GM12878 (cell line): ENCODE measurements around the gene SLC2A1. TPM values are rescaled to one million over a fixed set of nuclear protein-coding genes. Genes with fewer than 3 reads are reported as not detected.

Experiments
- CBX5 ChIP-seq: sonication (generic); IDR thresholded peaks from 2 replicates; pipeline ENCODE4 v1.6.1; 2016; ENCODE audit warnings: low read depth, moderate library complexity, mild to moderate bottlenecking, inconsistent platforms
- EP300 ChIP-seq, 2 experiments: fragments of 150-350 bp in 1 of 2; IDR thresholded peaks; 2 replicates each; pipeline ENCODE4 v1.6.1; 2011 to 2012; ENCODE audit warnings: low read depth in 2 of 2, low read length in 2 of 2, borderline replicate concordance in 1 of 2, improper control_type of control experiment in 1 of 2, inconsistent platforms in 1 of 2; ENCODE audit not compliant: control insufficient read depth in 1 of 2
- FOS ChIP-seq: IDR thresholded peaks from 3 replicates; pipeline ENCODE4 v1.6.1; 2011; ENCODE audit warnings: borderline replicate concordance; ENCODE audit not compliant: insufficient read length; ENCODE audit errors: extremely low read depth
- GABPA ChIP-seq: IDR thresholded peaks from 2 replicates; pipeline ENCODE4 v1.6.1; 2014; ENCODE audit warnings: antibody characterized with exemption, low read depth, mild to moderate bottlenecking, inconsistent platforms
- MTA2 ChIP-seq: fragments of 450-650 bp; IDR thresholded peaks from 2 replicates; pipeline ENCODE4 v1.6.1; 2016; ENCODE audit warnings: low read depth, mild to moderate bottlenecking, moderate library complexity
- NBN ChIP-seq: fragments of 450-650 bp; IDR thresholded peaks from 2 replicates; pipeline ENCODE4 v1.6.1; 2016
- PAX5 ChIP-seq: IDR thresholded peaks from 2 replicates; pipeline ENCODE4 v1.6.1; 2011; ENCODE audit warnings: low read depth, low read length, borderline replicate concordance
- PKNOX1 ChIP-seq: fragments of 450-650 bp; IDR thresholded peaks from 2 replicates; pipeline ENCODE4 v1.6.1; 2016; ENCODE audit warnings: mild to moderate bottlenecking
- RUNX3 ChIP-seq: IDR thresholded peaks from 2 replicates; pipeline ENCODE4 v1.6.1; 2012; ENCODE audit warnings: low read length, inconsistent platforms
- SIX5 ChIP-seq: IDR thresholded peaks from 2 replicates; pipeline ENCODE4 v1.6.1; 2011; ENCODE audit warnings: mild to moderate bottlenecking, low read depth, low read length, moderate library complexity; ENCODE audit not compliant: severe bottlenecking
- SKIL ChIP-seq: fragments of 450-650 bp; IDR thresholded peaks from 2 replicates; pipeline ENCODE4 v1.6.1; 2017; ENCODE audit warnings: mild to moderate bottlenecking, low read depth, inconsistent platforms; ENCODE audit not compliant: poor library complexity, severe bottlenecking
- SMARCA5 ChIP-seq: fragments of 450-650 bp; IDR thresholded peaks from 2 replicates; pipeline ENCODE4 v1.6.1; 2017; ENCODE audit warnings: mild to moderate bottlenecking
- SUPT20H ChIP-seq: IDR thresholded peaks from 2 replicates; pipeline ENCODE4 v1.6.1; 2011; ENCODE audit warnings: low read depth, mild to moderate bottlenecking, low read length, moderate library complexity, borderline replicate concordance; ENCODE audit not compliant: control insufficient read depth
- WRNIP1 ChIP-seq: IDR thresholded peaks from 2 replicates; pipeline ENCODE4 v1.6.1; 2011; ENCODE audit warnings: low read depth, low read length, improper control_type of control experiment, borderline replicate concordance
- polyA plus RNA-seq, 11 experiments: library from polyadenylated mRNA; depleted of rRNA in 4 of 11; unstranded in 6 of 11; stranded (reverse) in 5 of 11; fragments of >200 nt; fragmentation: Nextera tagmentation in 4 of 11; fragmentation: Illumina TruSeq in 1 of 11; extraction: Ambion mirVana in 4 of 11; extraction: Trizol in 1 of 11; gene quantifications; 1 replicate in 1 of 11; 2 replicates in 10 of 11; pipeline versions ENCODE4 v1.2.1 to v1.2.3, GENCODE V29; 2011 to 2016; ENCODE audit warnings: inconsistent platforms in 2 of 11, missing spikeins in 2 of 11, low read depth in 1 of 11
- total RNA-seq, 4 experiments: library from RNA; depleted of rRNA in 3 of 4; stranded (reverse); fragments of >200 nt in 3 of 4; fragmentation: Illumina TruSeq in 1 of 4; extraction: Trizol in 1 of 4; gene quantifications; 2 replicates each; pipeline versions ENCODE4 v1.2.1 to v1.2.3, GENCODE V29; 2013 to 2021
- TF ChIP-seq, protein P1 (sequence below): fragments of 450-650 bp; IDR thresholded peaks from 2 replicates; pipeline ENCODE4 v1.6.1; 2017; ENCODE audit warnings: antibody characterized with exemption, mild to moderate bottlenecking, moderate library complexity
- TF ChIP-seq, protein P2 (sequence below): IDR thresholded peaks from 2 replicates; pipeline ENCODE4 v1.6.1; 2011; ENCODE audit warnings: borderline replicate concordance, low read depth, mild to moderate bottlenecking, moderate library complexity, mixed read lengths, low read length; ENCODE audit not compliant: insufficient read depth; ENCODE audit errors: extremely low read length
- TF ChIP-seq, protein P3 (sequence below): fragments of 150-350 bp; IDR thresholded peaks from 2 replicates; pipeline ENCODE4 v1.6.1; 2016; ENCODE audit warnings: low read depth, low read length
- TF ChIP-seq, protein P4 (sequence below): fragments of 450-650 bp; IDR thresholded peaks from 2 replicates; pipeline ENCODE4 v1.6.1; 2014; ENCODE audit warnings: mild to moderate bottlenecking

The SLC2A1 gene
- total and polyA plus RNA-seq, 10 of the 15 experiments (the other 5 are each of a cell fraction or from before 2014, with no cell fraction given): 5.7 to 66.0 (median 44.2) TPM

GRCh38 chr1:42935313-42935895 lies 23.3 kb downstream of the SLC2A1 start (continued):
- TF ChIP-seq, protein P1, sequence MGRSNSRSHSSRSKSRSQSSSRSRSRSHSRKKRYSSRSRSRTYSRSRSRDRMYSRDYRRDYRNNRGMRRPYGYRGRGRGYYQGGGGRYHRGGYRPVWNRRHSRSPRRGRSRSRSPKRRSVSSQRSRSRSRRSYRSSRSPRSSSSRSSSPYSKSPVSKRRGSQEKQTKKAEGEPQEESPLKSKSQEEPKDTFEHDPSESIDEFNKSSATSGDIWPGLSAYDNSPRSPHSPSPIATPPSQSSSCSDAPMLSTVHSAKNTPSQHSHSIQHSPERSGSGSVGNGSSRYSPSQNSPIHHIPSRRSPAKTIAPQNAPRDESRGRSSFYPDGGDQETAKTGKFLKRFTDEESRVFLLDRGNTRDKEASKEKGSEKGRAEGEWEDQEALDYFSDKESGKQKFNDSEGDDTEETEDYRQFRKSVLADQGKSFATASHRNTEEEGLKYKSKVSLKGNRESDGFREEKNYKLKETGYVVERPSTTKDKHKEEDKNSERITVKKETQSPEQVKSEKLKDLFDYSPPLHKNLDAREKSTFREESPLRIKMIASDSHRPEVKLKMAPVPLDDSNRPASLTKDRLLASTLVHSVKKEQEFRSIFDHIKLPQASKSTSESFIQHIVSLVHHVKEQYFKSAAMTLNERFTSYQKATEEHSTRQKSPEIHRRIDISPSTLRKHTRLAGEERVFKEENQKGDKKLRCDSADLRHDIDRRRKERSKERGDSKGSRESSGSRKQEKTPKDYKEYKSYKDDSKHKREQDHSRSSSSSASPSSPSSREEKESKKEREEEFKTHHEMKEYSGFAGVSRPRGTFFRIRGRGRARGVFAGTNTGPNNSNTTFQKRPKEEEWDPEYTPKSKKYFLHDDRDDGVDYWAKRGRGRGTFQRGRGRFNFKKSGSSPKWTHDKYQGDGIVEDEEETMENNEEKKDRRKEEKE: no peak
- TF ChIP-seq SUPT20H: no peak
- 0 out of 2 replicates have a peak, but pooled peaks have one; percentile 28 for TF ChIP-seq PAX5
- TF ChIP-seq CBX5: no peak
- TF ChIP-seq, protein P2, sequence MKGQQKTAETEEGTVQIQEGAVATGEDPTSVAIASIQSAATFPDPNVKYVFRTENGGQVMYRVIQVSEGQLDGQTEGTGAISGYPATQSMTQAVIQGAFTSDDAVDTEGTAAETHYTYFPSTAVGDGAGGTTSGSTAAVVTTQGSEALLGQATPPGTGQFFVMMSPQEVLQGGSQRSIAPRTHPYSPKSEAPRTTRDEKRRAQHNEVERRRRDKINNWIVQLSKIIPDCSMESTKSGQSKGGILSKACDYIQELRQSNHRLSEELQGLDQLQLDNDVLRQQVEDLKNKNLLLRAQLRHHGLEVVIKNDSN: peak; percentile 3
- TF ChIP-seq, protein P3, sequence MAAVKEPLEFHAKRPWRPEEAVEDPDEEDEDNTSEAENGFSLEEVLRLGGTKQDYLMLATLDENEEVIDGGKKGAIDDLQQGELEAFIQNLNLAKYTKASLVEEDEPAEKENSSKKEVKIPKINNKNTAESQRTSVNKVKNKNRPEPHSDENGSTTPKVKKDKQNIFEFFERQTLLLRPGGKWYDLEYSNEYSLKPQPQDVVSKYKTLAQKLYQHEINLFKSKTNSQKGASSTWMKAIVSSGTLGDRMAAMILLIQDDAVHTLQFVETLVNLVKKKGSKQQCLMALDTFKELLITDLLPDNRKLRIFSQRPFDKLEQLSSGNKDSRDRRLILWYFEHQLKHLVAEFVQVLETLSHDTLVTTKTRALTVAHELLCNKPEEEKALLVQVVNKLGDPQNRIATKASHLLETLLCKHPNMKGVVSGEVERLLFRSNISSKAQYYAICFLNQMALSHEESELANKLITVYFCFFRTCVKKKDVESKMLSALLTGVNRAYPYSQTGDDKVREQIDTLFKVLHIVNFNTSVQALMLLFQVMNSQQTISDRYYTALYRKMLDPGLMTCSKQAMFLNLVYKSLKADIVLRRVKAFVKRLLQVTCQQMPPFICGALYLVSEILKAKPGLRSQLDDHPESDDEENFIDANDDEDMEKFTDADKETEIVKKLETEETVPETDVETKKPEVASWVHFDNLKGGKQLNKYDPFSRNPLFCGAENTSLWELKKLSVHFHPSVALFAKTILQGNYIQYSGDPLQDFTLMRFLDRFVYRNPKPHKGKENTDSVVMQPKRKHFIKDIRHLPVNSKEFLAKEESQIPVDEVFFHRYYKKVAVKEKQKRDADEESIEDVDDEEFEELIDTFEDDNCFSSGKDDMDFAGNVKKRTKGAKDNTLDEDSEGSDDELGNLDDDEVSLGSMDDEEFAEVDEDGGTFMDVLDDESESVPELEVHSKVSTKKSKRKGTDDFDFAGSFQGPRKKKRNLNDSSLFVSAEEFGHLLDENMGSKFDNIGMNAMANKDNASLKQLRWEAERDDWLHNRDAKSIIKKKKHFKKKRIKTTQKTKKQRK: no peak
- peak; percentile 43 for TF ChIP-seq RUNX3
- no peak for TF ChIP-seq SIX5
- peak in 1 of 2 experiments; percentile 18; a peak in 1 of 4 replicates for TF ChIP-seq EP300 (IDR thresholded peaks at IDR 0.05; ENCODE audit: borderline replicate concordance in 1 of 2, control insufficient read depth in 1 of 2, low read depth in 2 of 2, low read length in 2 of 2)
- no peak for TF ChIP-seq NBN
- peak; percentile 73 for TF ChIP-seq SKIL
- TF ChIP-seq, protein P4, sequence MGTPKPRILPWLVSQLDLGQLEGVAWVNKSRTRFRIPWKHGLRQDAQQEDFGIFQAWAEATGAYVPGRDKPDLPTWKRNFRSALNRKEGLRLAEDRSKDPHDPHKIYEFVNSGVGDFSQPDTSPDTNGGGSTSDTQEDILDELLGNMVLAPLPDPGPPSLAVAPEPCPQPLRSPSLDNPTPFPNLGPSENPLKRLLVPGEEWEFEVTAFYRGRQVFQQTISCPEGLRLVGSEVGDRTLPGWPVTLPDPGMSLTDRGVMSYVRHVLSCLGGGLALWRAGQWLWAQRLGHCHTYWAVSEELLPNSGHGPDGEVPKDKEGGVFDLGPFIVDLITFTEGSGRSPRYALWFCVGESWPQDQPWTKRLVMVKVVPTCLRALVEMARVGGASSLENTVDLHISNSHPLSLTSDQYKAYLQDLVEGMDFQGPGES: no peak
- no peak for TF ChIP-seq SMARCA5
- TF ChIP-seq GABPA: no peak
- TF ChIP-seq WRNIP1: no peak
- no peak for TF ChIP-seq PKNOX1
- TF ChIP-seq FOS: no peak
- peak; percentile 45 for TF ChIP-seq MTA2
